HepG2 (cell line): ENCODE measurements around the gene TRNT1. TPM values are rescaled to one million over a fixed set of nuclear protein-coding genes. Genes with fewer than 3 reads are reported as not detected.

Experiments used
- ATAC-seq: fragments of 200-7000 bp; cut with Tn5 transposase; 3 replicates; pipeline ENCODE4 v1.9.1; 2020; ENCODE audit warnings: mild to moderate bottlenecking, moderate library complexity
- BruUV-seq: library from RNA; stranded (reverse); fragments of 400-500 nt; replicated peaks from 2 replicates; lab custom pipeline; 2021; lab: Mats Ljungman, UMichigan
- CTCF ChIA-PET: fragments of 300-600 bp; formaldehyde crosslinking; extraction: SDS; loops from one replicate; lab custom pipeline; 2021; ENCODE audit warnings: low total read pairs, inconsistent platforms, low intra/inter-chr PET ratio; lab: Yijun Ruan, JAX
- POLR2A ChIA-PET: fragments of 350-600 bp; sonication (Branson Sonifier 250); formaldehyde crosslinking; loops from one replicate; lab custom pipeline; 2020; ENCODE audit warnings: antibody characterized with exemption, inconsistent platforms; lab: Yijun Ruan, JAX
- DNase-seq: peaks from one replicate; pipeline ENCODE4 v3.0.0-alpha.2; 2015; ENCODE audit warnings: low spot score
- FAIRE-seq: peaks from 3 replicates; lab custom pipeline; 2011; peaks lifted over from hg19 to GRCh38; lab: Jason Lieb, UNC
- H2AFZ ChIP-seq: one replicate; pipeline ENCODE4 v1.6.1; 2011; ENCODE audit warnings: low read length, inconsistent platforms
- H3K27ac ChIP-seq: fragments of 300-600 bp; 3 replicates; pipeline ENCODE4 v1.8.0; 2011; ENCODE audit warnings: mixed run types, mild to moderate bottlenecking, mixed read lengths, low read length, inconsistent platforms; ENCODE audit not compliant: insufficient read depth; ENCODE audit errors: extremely low read length
- H3K27me3 ChIP-seq, 2 experiments: fragments of 200-600 bp in 1 of 2; 2 replicates in 1 of 2; 3 replicates in 1 of 2; pipeline versions ENCODE4 v1.6.0 to v1.8.0; 2011; ENCODE audit warnings: low read length in 2 of 2, mild to moderate bottlenecking in 2 of 2, moderate library complexity in 2 of 2, inconsistent platforms in 1 of 2; ENCODE audit not compliant: insufficient read depth in 2 of 2, control insufficient read depth in 1 of 2
- H3K36me3 ChIP-seq, 2 experiments: fragments of 200-600 bp in 1 of 2; replicated peaks in 1 of 2; 2 replicates in 1 of 2; 3 replicates in 1 of 2; pipeline versions ENCODE4 v1.5.1 to v1.8.0; 2011; ENCODE audit warnings: low read length in 2 of 2, inconsistent platforms in 1 of 2; ENCODE audit not compliant: insufficient read depth in 2 of 2, control insufficient read depth in 1 of 2
- H3K4me1 ChIP-seq: 2 replicates; pipeline ENCODE4 v1.5.1; 2012; ENCODE audit warnings: low read length, inconsistent platforms; ENCODE audit not compliant: insufficient read depth
- H3K4me2 ChIP-seq: 2 replicates; pipeline ENCODE4 v1.6.0; 2011; ENCODE audit warnings: low read depth, low read length, inconsistent platforms
- H3K4me3 ChIP-seq, 3 experiments: fragments of 200-600 bp in 1 of 3; sonication (generic), shearing (Covaris generic) in 1 of 3; replicated peaks in 1 of 3; 2 replicates each; pipeline ENCODE4 v1.5.1; 2011 to 2016; ENCODE audit warnings: low read length in 3 of 3, inconsistent platforms in 2 of 3, low read depth in 2 of 3, mild to moderate bottlenecking in 2 of 3, control low read depth in 1 of 3, mixed read lengths in 1 of 3; ENCODE audit not compliant: insufficient read depth in 1 of 3
- H3K79me2 ChIP-seq: one replicate; pipeline ENCODE4 v1.6.1; 2011; ENCODE audit warnings: low read length, inconsistent platforms; ENCODE audit not compliant: insufficient read depth
- H3K9ac ChIP-seq: 2 replicates; pipeline ENCODE4 v1.6.0; 2011; ENCODE audit warnings: mild to moderate bottlenecking, low read depth, low read length, inconsistent platforms; ENCODE audit not compliant: insufficient read depth
- H3K9me3 ChIP-seq: 2 replicates; pipeline ENCODE4 v1.5.1; 2012; ENCODE audit warnings: mild to moderate bottlenecking, low read length
- H4K20me1 ChIP-seq: 2 replicates; pipeline ENCODE4 v1.6.0; 2011; ENCODE audit warnings: inconsistent platforms, mild to moderate bottlenecking, low read length, moderate library complexity; ENCODE audit not compliant: insufficient read depth
- BHLHE40 ChIP-seq: IDR thresholded peaks from 2 replicates; pipeline ENCODE4 v1.6.1; 2011; ENCODE audit warnings: low read length, improper control_type of control experiment
- GMEB2 ChIP-seq: IDR thresholded peaks from 2 replicates; pipeline ENCODE4 v1.6.1; 2016; ENCODE audit warnings: missing biosample characterization, missing genetic modification reagents, low read depth
- HMG20B ChIP-seq: conservative IDR thresholded peaks from 2 replicates; pipeline ENCODE4 v1.6.1; 2016; ENCODE audit warnings: missing genetic modification reagents, missing compliant biosample characterization
- JDP2 ChIP-seq: sonication (generic); formaldehyde crosslinking; IDR thresholded peaks from 2 replicates; pipeline ENCODE4 v1.8.1; 2022; ENCODE audit warnings: missing genetic modification reagents, borderline replicate concordance
- NR2C2 ChIP-seq: sonication (generic); formaldehyde crosslinking; IDR thresholded peaks from 2 replicates; pipeline ENCODE4 v1.4.0; 2020; ENCODE audit warnings: missing genetic modification reagents, mild to moderate bottlenecking, moderate library complexity, borderline replicate concordance
- NR2F1 ChIP-seq, 2 experiments: fragments of 450-650 bp in 1 of 2; formaldehyde crosslinking in 1 of 2; IDR thresholded peaks; 2 replicates each; pipeline versions ENCODE4 v1.5.0 to v1.6.1; 2016 to 2020; ENCODE audit warnings: mild to moderate bottlenecking in 1 of 2, missing compliant biosample characterization in 1 of 2, missing genetic modification reagents in 1 of 2, moderate library complexity in 1 of 2
- RBAK ChIP-seq: sonication (generic); formaldehyde crosslinking; IDR thresholded peaks from 2 replicates; pipeline ENCODE4 v1.5.1; 2020; ENCODE audit warnings: mild to moderate bottlenecking, missing genetic modification reagents
- TBP ChIP-seq: sonication (generic); formaldehyde crosslinking; IDR thresholded peaks from 2 replicates; pipeline ENCODE4 v1.5.0; 2020; ENCODE audit warnings: missing genetic modification reagents
- ZBTB25 ChIP-seq: IDR thresholded peaks from 2 replicates; pipeline ENCODE4 v1.6.1; 2018; ENCODE audit warnings: missing genetic modification reagents
- ZBTB42 ChIP-seq: sonication (generic); formaldehyde crosslinking; IDR thresholded peaks from 2 replicates; pipeline ENCODE4 v1.5.0; 2020; ENCODE audit warnings: mild to moderate bottlenecking, missing genetic modification reagents
- ZNF124 ChIP-seq: sonication (generic); formaldehyde crosslinking; IDR thresholded peaks from 2 replicates; pipeline ENCODE4 v1.4.0; 2020; ENCODE audit warnings: missing genetic modification reagents
- ZNF572 ChIP-seq: sonication (generic); formaldehyde crosslinking; IDR thresholded peaks from 2 replicates; pipeline ENCODE4 v1.5.1; 2020; ENCODE audit warnings: mild to moderate bottlenecking, missing genetic modification reagents
- ZSCAN30 ChIP-seq: sonication (generic); formaldehyde crosslinking; IDR thresholded peaks from 2 replicates; pipeline ENCODE4 v1.5.0; 2020; ENCODE audit warnings: mild to moderate bottlenecking, missing genetic modification reagents
- WGBS: methylation state at CpG from one replicate; pipeline ENCODE4 v1.1.6; 2017; ENCODE audit warnings: low lambda C conversion rate; 5-methylcytosine and 5-hydroxymethylcytosine counted together
- in situ Hi-C: cut with HindIII; loops from 2 replicates; pipeline ENCODE4 v1.10.0; 2017; ENCODE audit warnings: low pct_unique_long_range_greater_than_20kb; ENCODE audit not compliant: extremely low pct_ligation_motif_present
- intact Hi-C: fragments of 100-400 bp; cut with micrococcal nuclease; formaldehyde crosslinking; loops from one replicate; pipeline ENCODE4 v1.10.0; 2022; ENCODE audit not compliant: unreplicated experiment
- polyA plus RNA-seq, 8 experiments: library from polyadenylated mRNA; depleted of rRNA in 3 of 8; stranded (reverse) in 7 of 8; unstranded in 1 of 8; fragments of >200 nt; fragmentation: Illumina TruSeq in 4 of 8; extraction: Trizol in 4 of 8; gene quantifications; 2 replicates each; pipeline versions ENCODE4 v1.2.1 to v1.2.3, GENCODE V29; 2011 to 2016; ENCODE audit warnings: low read depth in 4 of 8, missing spikeins in 1 of 8, mixed read lengths in 1 of 8; ENCODE audit not compliant: insufficient read depth in 1 of 8
- total RNA-seq, 5 experiments: library from RNA; depleted of rRNA; stranded (reverse); fragments of >200 nt; fragmentation: Illumina TruSeq; extraction: Trizol; gene quantifications; 2 replicates each; pipeline ENCODE4 v1.2.3, GENCODE V29; 2016; ENCODE audit warnings: low read depth in 1 of 5
- TF ChIP-seq, protein P1 (sequence below): sonication (generic); formaldehyde crosslinking; IDR thresholded peaks from 2 replicates; pipeline ENCODE4 v1.5.0; 2020; ENCODE audit warnings: mild to moderate bottlenecking, missing genetic modification reagents
- TF ChIP-seq, protein P2 (sequence below): sonication (generic); formaldehyde crosslinking; conservative IDR thresholded peaks from 2 replicates; pipeline ENCODE4 v1.5.0; 2020; ENCODE audit warnings: missing genetic modification reagents

The TRNT1 gene
- total and polyA plus RNA-seq, 2 of the 13 experiments (the other 11 are each of a cell fraction or from before 2014, with no cell fraction given), result 9.4 to 27.7 TPM

DNA sequence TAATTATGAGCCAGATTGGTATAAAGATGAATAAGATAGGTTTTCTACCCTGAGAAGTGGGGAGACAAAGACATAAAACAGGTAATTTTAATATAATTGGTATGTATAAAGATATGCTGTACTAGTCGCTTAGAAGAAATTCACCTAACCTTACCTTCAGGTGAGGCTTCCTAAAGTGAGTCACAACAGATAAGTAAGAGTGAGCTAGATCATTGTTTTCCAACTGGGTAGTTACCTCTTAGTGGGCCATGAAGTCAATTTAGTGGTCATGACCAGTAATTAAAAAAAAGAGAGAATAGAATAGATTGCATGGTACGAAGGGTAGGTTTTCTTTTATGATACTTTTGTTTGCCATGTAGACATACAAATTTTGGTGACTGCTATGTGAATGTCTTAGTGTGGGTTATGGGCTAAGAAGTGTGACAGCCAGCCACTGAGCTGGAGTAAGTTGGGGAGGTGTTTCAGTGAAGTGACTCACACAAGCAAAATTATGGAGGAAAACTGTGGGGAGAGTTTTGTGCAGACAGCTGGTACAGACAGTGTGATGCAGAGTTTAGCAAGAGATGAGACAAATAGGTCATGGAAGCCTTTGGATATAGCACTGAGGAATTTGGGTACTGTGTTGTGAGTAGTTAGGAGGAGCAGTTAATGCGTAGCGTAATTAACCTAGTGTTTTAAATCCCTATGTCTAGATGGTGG lies 8.2 kb downstream of the TRNT1 start:
- no TSS peak for BruUV-seq
- DNase-seq (no peak), FAIRE-seq (no peak), ATAC-seq (no peak)
- no peak overlapping the region for H2AFZ ChIP-seq
- H3K79me2 ChIP-seq, result peaks cover 19% of the 10 kb centered on the region
- H3K4me1 ChIP-seq, result no peaks in the 10 kb centered on the region
- H3K4me3 ChIP-seq, result no peak overlapping the region
- ChIA-PET POLR2A (no interaction called here), CTCF (no interaction called here)
- peaks cover 5 to 57% of the 10 kb centered on the region in 2 experiments for H3K36me3 ChIP-seq
- TF ChIP-seq HMG20B (CRISPR knock-in tag) (no peak), NR2C2 (CRISPR knock-in tag) (no peak), TBP (CRISPR knock-in tag) (no peak), GMEB2 (CRISPR knock-in tag) (no peak), ZNF124 (CRISPR knock-in tag) (no peak), NR2F1 (CRISPR knock-in tag; IDR thresholded peaks at IDR 0.05) (no peak), ZSCAN30 (CRISPR knock-in tag) (no peak), JDP2 (CRISPR knock-in tag) (no peak), RBAK (no peak), BHLHE40 (no peak), ZNF572 (no peak), ZBTB42 (CRISPR knock-in tag) (no peak), ZBTB25 (no peak)
- TF ChIP-seq, protein P1, sequence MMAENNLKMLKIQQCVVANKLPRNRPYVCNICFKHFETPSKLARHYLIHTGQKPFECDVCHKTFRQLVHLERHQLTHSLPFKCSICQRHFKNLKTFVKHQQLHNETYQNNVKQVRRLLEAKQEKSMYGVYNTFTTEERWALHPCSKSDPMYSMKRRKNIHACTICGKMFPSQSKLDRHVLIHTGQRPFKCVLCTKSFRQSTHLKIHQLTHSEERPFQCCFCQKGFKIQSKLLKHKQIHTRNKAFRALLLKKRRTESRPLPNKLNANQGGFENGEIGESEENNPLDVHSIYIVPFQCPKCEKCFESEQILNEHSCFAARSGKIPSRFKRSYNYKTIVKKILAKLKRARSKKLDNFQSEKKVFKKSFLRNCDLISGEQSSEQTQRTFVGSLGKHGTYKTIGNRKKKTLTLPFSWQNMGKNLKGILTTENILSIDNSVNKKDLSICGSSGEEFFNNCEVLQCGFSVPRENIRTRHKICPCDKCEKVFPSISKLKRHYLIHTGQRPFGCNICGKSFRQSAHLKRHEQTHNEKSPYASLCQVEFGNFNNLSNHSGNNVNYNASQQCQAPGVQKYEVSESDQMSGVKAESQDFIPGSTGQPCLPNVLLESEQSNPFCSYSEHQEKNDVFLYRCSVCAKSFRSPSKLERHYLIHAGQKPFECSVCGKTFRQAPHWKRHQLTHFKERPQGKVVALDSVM (CRISPR knock-in tag), result no peak
- TF ChIP-seq, protein P2, sequence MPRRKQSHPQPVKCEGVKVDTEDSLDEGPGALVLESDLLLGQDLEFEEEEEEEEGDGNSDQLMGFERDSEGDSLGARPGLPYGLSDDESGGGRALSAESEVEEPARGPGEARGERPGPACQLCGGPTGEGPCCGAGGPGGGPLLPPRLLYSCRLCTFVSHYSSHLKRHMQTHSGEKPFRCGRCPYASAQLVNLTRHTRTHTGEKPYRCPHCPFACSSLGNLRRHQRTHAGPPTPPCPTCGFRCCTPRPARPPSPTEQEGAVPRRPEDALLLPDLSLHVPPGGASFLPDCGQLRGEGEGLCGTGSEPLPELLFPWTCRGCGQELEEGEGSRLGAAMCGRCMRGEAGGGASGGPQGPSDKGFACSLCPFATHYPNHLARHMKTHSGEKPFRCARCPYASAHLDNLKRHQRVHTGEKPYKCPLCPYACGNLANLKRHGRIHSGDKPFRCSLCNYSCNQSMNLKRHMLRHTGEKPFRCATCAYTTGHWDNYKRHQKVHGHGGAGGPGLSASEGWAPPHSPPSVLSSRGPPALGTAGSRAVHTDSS (CRISPR knock-in tag), result no peak
- in situ Hi-C loops, result no loop called here
- no peak overlapping the region for H3K9ac ChIP-seq
- 99% methylated on average over 4 of the region's 4 CpGs for WGBS
- no peaks in the 10 kb centered on the region for H3K27me3 ChIP-seq
- H4K20me1 ChIP-seq, result 0 out of 2 replicates have a peak, but pooled peaks cover 3% of the 10 kb centered on the region
- H3K4me2 ChIP-seq, result no peak overlapping the region
- H3K9me3 ChIP-seq, result no peaks in the 10 kb centered on the region
- intact Hi-C loops, result no loop called here
- no peak overlapping the region for H3K27ac ChIP-seq
